H1 (cell line): ENCODE results near the gene ANXA5. TPM values are rescaled to one million over a fixed set of nuclear protein-coding genes. Genes with fewer than 3 reads are reported as not detected.

Experiments
- CTCF ChIA-PET: fragments of 300-600 bp; sonication (Branson Sonifier 250); formaldehyde crosslinking; loops from one replicate; lab custom pipeline; 2021; ENCODE audit not compliant: partially characterized antibody; lab: Charles Lee
- POLR2A ChIA-PET: fragments of 300-600 bp; sonication (Branson Sonifier 250); formaldehyde crosslinking; loops from one replicate; lab custom pipeline; 2021; ENCODE audit warnings: inconsistent platforms; ENCODE audit not compliant: partially characterized antibody; lab: Charles Lee
- DNase-seq, 2 experiments: peaks; one replicate each; pipeline versions ENCODE4 v3.0.0 to v3.0.0-alpha.2; 2010 to 2022; ENCODE audit warnings: low spot score in 2 of 2, low read depth in 1 of 2, mixed read lengths in 1 of 2
- FAIRE-seq: peaks from 2 replicates; lab custom pipeline; 2011; peaks lifted over from hg19 to GRCh38; lab: Jason Lieb, UNC
- H2AFZ ChIP-seq: 2 replicates; pipeline ENCODE4 v1.8.1; 2012; ENCODE audit warnings: low read length, inconsistent platforms
- H2AK5ac ChIP-seq: 2 replicates; pipeline ENCODE4 v1.6.1; 2013; ENCODE audit warnings: low read depth, low read length
- H2BK120ac ChIP-seq: replicated peaks from 2 replicates; pipeline ENCODE3; 2013; ENCODE audit warnings: low read depth, low read length, inconsistent platforms
- H2BK12ac ChIP-seq: 2 replicates; pipeline ENCODE4 v1.6.1; 2013; ENCODE audit warnings: low read depth, low read length
- H2BK15ac ChIP-seq: 2 replicates; pipeline ENCODE4 v1.6.1; 2013; ENCODE audit warnings: low read length
- H2BK20ac ChIP-seq: 2 replicates; pipeline ENCODE4 v1.6.1; 2013; ENCODE audit warnings: low read length
- H2BK5ac ChIP-seq: 2 replicates; pipeline ENCODE4 v1.6.1; 2013; ENCODE audit warnings: low read depth, low read length
- H3K14ac ChIP-seq: 2 replicates; pipeline ENCODE4 v1.6.1; 2013; ENCODE audit warnings: inconsistent platforms; ENCODE audit not compliant: insufficient read length
- H3K18ac ChIP-seq: 2 replicates; pipeline ENCODE4 v1.6.1; 2013; ENCODE audit warnings: low read length; ENCODE audit errors: extremely low read depth
- H3K23ac ChIP-seq: 2 replicates; pipeline ENCODE4 v1.6.1; 2013; ENCODE audit warnings: inconsistent platforms; ENCODE audit not compliant: insufficient read length
- H3K23me2 ChIP-seq: 2 replicates; pipeline ENCODE4 v1.6.1; 2013; ENCODE audit warnings: low read depth, low read length
- H3K27ac ChIP-seq: 2 replicates; pipeline ENCODE4 v1.6.1; 2011; ENCODE audit warnings: low read depth, low read length, inconsistent platforms
- H3K27me3 ChIP-seq, 4 experiments: replicated peaks in 1 of 4; 1 replicate in 1 of 4; 2 replicates in 3 of 4; pipeline versions ENCODE4 v1.6.1 to v1.8.1; 2011 to 2013; ENCODE audit warnings: low read length in 3 of 4, mild to moderate bottlenecking in 3 of 4, inconsistent platforms in 2 of 4, mixed read lengths in 2 of 4, moderate library complexity in 1 of 4; ENCODE audit not compliant: control insufficient read depth in 3 of 4, insufficient read depth in 3 of 4; ENCODE audit errors: extremely low read depth in 1 of 4
- H3K36me3 ChIP-seq, 4 experiments: 2 replicates each; pipeline versions ENCODE4 v1.6.1 to v1.8.1; 2011 to 2013; ENCODE audit warnings: mild to moderate bottlenecking in 4 of 4, low read length in 3 of 4, moderate library complexity in 2 of 4, control low read depth in 1 of 4, inconsistent platforms in 1 of 4; ENCODE audit not compliant: insufficient read depth in 4 of 4, control insufficient read depth in 2 of 4
- H3K4ac ChIP-seq: replicated peaks from 2 replicates; pipeline ENCODE3; 2013; ENCODE audit warnings: low read length, low read depth, mixed read lengths, inconsistent platforms; ENCODE audit not compliant: insufficient read length
- H3K4me1 ChIP-seq, 4 experiments: replicated peaks in 1 of 4; 1 replicate in 1 of 4; 2 replicates in 3 of 4; pipeline versions ENCODE4 v1.6.1 to v1.8.1; 2011 to 2013; ENCODE audit warnings: low read length in 3 of 4, inconsistent platforms in 2 of 4, mixed read lengths in 1 of 4; ENCODE audit not compliant: insufficient read depth in 4 of 4, control insufficient read depth in 3 of 4
- H3K4me2 ChIP-seq, 2 experiments: 2 replicates each; pipeline versions ENCODE4 v1.6.1 to v1.8.1; 2011 to 2013; ENCODE audit warnings: low read depth in 2 of 2, low read length in 2 of 2, control low read depth in 1 of 2, inconsistent platforms in 1 of 2, mild to moderate bottlenecking in 1 of 2; ENCODE audit not compliant: insufficient read depth in 1 of 2
- H3K4me3 ChIP-seq, 4 experiments: fragments of 200-600, 300-600 bp in 1 of 4; sonication (generic), shearing (Covaris generic), sonication (Bioruptor Twin) in 1 of 4; 2 replicates each; pipeline versions ENCODE4 v1.5.1 to v1.8.1; 2011 to 2016; ENCODE audit warnings: low read length in 4 of 4, low read depth in 3 of 4, control low read depth in 2 of 4, inconsistent platforms in 2 of 4, mild to moderate bottlenecking in 2 of 4, mixed read lengths in 1 of 4, moderate library complexity in 1 of 4; ENCODE audit not compliant: insufficient read depth in 2 of 4; ENCODE audit errors: extremely low read depth in 1 of 4
- H3K56ac ChIP-seq: replicated peaks from 2 replicates; pipeline ENCODE3; 2013; ENCODE audit warnings: low read depth, mild to moderate bottlenecking, mixed read lengths, low read length, inconsistent platforms; ENCODE audit not compliant: insufficient read length
- H3K79me1 ChIP-seq: 2 replicates; pipeline ENCODE4 v1.6.1; 2013; ENCODE audit warnings: low read depth, low read length, control low read depth
- H3K79me2 ChIP-seq, 2 experiments: 2 replicates each; pipeline versions ENCODE4 v1.6.1 to v1.8.1; 2012 to 2013; ENCODE audit warnings: low read length in 2 of 2, mild to moderate bottlenecking in 2 of 2, inconsistent platforms in 1 of 2; ENCODE audit not compliant: insufficient read depth in 2 of 2, control insufficient read depth in 1 of 2
- H3K9ac ChIP-seq, 4 experiments: replicated peaks in 1 of 4; 1 replicate in 1 of 4; 2 replicates in 3 of 4; pipeline versions ENCODE4 v1.6.1 to v1.8.1; 2011 to 2013; ENCODE audit warnings: low read depth in 3 of 4, low read length in 3 of 4, control low read depth in 2 of 4, mild to moderate bottlenecking in 2 of 4, moderate library complexity in 2 of 4, inconsistent platforms in 1 of 4; ENCODE audit errors: extremely low read depth in 1 of 4
- H3K9me3 ChIP-seq, 2 experiments: 2 replicates each; pipeline versions ENCODE4 v1.6.1 to v1.8.1; 2012 to 2013; ENCODE audit warnings: mild to moderate bottlenecking in 2 of 2, moderate library complexity in 2 of 2, control low read depth in 1 of 2, inconsistent platforms in 1 of 2, low read depth in 1 of 2, low read length in 1 of 2, mixed read lengths in 1 of 2; ENCODE audit not compliant: insufficient read depth in 2 of 2
- H4K20me1 ChIP-seq, 2 experiments: replicated peaks in 1 of 2; 2 replicates each; pipeline versions ENCODE3 to v1.8.1; 2011 to 2013; ENCODE audit warnings: inconsistent platforms in 2 of 2, low read length in 2 of 2, mild to moderate bottlenecking in 1 of 2; ENCODE audit not compliant: insufficient read depth in 2 of 2, control insufficient read depth in 1 of 2
- H4K5ac ChIP-seq: 2 replicates; pipeline ENCODE4 v1.6.1; 2013; ENCODE audit warnings: low read length, low read depth, mixed read lengths, inconsistent platforms; ENCODE audit not compliant: insufficient read length
- H4K8ac ChIP-seq: 2 replicates; pipeline ENCODE4 v1.8.0; 2013; ENCODE audit warnings: mild to moderate bottlenecking, moderate library complexity, low read length, inconsistent platforms; ENCODE audit not compliant: insufficient read depth; ENCODE audit errors: extremely low read depth
- H4K91ac ChIP-seq: replicated peaks from 2 replicates; pipeline ENCODE3; 2013; ENCODE audit warnings: low read length, mixed read lengths, inconsistent platforms; ENCODE audit not compliant: insufficient read length
- BCL11A ChIP-seq, 2 experiments: IDR thresholded peaks; one replicate each; pipeline ENCODE4 v1.6.1; 2011; ENCODE audit warnings: low read depth in 2 of 2, low read length in 2 of 2, mild to moderate bottlenecking in 2 of 2
- CEBPB ChIP-seq: IDR thresholded peaks from 2 replicates; pipeline ENCODE4 v1.6.1; 2012; ENCODE audit warnings: low read depth, low read length
- POLR2AphosphoS5 ChIP-seq: IDR thresholded peaks from 2 replicates; pipeline ENCODE4 v1.6.1; 2011; ENCODE audit warnings: low read depth, low read length
- SAP30 ChIP-seq: fragments of 300-600 bp; sonication (generic); IDR thresholded peaks from 2 replicates; pipeline ENCODE4 v1.7.1; 2012; ENCODE audit warnings: low read length, moderate library complexity, mild to moderate bottlenecking, inconsistent platforms; ENCODE audit not compliant: insufficient read depth, insufficient replicate concordance
- TEAD4 ChIP-seq: IDR thresholded peaks from 2 replicates; pipeline ENCODE4 v1.6.1; 2012; ENCODE audit warnings: low read depth, low read length, inconsistent platforms, mixed read lengths
- YY1 ChIP-seq: IDR thresholded peaks from 2 replicates; pipeline ENCODE4 v1.6.1; 2011; ENCODE audit warnings: low read depth, mild to moderate bottlenecking, low read length
- WGBS, 2 experiments: shearing (Covaris generic) in 1 of 2; methylation state at CpG; one replicate each; pipeline versions ENCODE4 v1.1.6 to v1.1.7; 2013 to 2015; ENCODE audit warnings: low lambda C conversion rate in 2 of 2, mixed read lengths in 2 of 2, inconsistent platforms in 1 of 2, low coverage in 1 of 2, missing lambda C conversion rate in 1 of 2; ENCODE audit not compliant: insufficient replicate concordance in 2 of 2, insufficient coverage in 1 of 2, insufficient read length in 1 of 2; ENCODE audit errors: extremely low coverage in 1 of 2, missing lambda C conversion rate in 1 of 2; 5-methylcytosine and 5-hydroxymethylcytosine counted together
- polyA plus RNA-seq, 7 experiments: library from polyadenylated mRNA; depleted of rRNA in 3 of 7; stranded (reverse) in 5 of 7; unstranded in 2 of 7; fragments of >200 nt in 5 of 7; fragments of 200-250 nt in 2 of 7; gene quantifications; 1 replicate in 5 of 7; 2 replicates in 1 of 7; 4 replicates in 1 of 7; pipeline versions ENCODE4 v1.2.1 to v1.2.3, GENCODE V29; 2011 to 2013; ENCODE audit warnings: missing spikeins in 2 of 7, mixed read lengths in 2 of 7
- total RNA-seq: library from RNA; stranded (reverse); fragmentation: NEBNext Ultra II Directional; extraction: Animal tissue kit (Norgen Biotek cat#: 25700); gene quantifications from 2 replicates; pipeline ENCODE4 v1.2.1, GENCODE V29; 2021
- TF ChIP-seq, protein P1 (sequence below), 3 experiments: IDR thresholded peaks; 1 replicate in 2 of 3; 2 replicates in 1 of 3; pipeline versions ENCODE4 v1.5.1 to v1.6.1; 2011; ENCODE audit warnings: low read length in 3 of 3, mild to moderate bottlenecking in 3 of 3, inconsistent platforms in 2 of 3, low read depth in 1 of 3, moderate library complexity in 1 of 3; ENCODE audit not compliant: insufficient read depth in 1 of 3; ENCODE audit errors: control extremely low read depth in 1 of 3

The ANXA5 gene
- total and polyA plus RNA-seq, 2 of the 8 experiments (the other 6 are each of a cell fraction or from before 2014, with no cell fraction given) = 213 to 221 TPM

- Histone ChIP-seq H4K20me1 (no peaks in the 10 kb centered on the region), H3K4me2 (no peak overlapping the region), H2BK15ac (no peak overlapping the region), H2AFZ (no peak overlapping the region), H3K23me2 (no peaks in the 10 kb centered on the region), H2BK120ac (no peak overlapping the region), H3K18ac (no peak overlapping the region), H3K56ac (no peak overlapping the region), H3K4me1 (peaks cover 0 to 2% (median 0%) of the 10 kb centered on the region in 4 experiments; a peak in 1 of 7 replicates), H4K8ac (no peak overlapping the region), H2AK5ac (no peak overlapping the region), H3K36me3 (no peaks in the 10 kb centered on the region), H3K79me1 (no peaks in the 10 kb centered on the region), H3K79me2 (no peaks in the 10 kb centered on the region), H3K14ac (no peak overlapping the region), H4K5ac (no peak overlapping the region), H3K4ac (no peak overlapping the region), H3K9ac (no peak overlapping the region; a peak in 1 of 7 replicates), H3K27ac (no peak overlapping the region), H3K4me3 (no peak overlapping the region), H3K9me3 (no peaks in the 10 kb centered on the region), H3K27me3 (no peaks in the 10 kb centered on the region), H2BK20ac (no peak overlapping the region), H2BK5ac (no peak overlapping the region), H4K91ac (no peak overlapping the region), H3K23ac (no peak overlapping the region), H2BK12ac (no peak overlapping the region)
- ChIA-PET CTCF (interaction anchor here (0.8 to 1.6 kb wide), 6 partner anchors 11 to 351 kb away, joined by 3 to 7 read pairs (median 4); no protein-coding TSS in a partner anchor), POLR2A (interaction anchor here (0.6 kb wide), 1 partner anchor 26 kb away, joined by 3 read pairs; no protein-coding TSS in a partner anchor)
- FAIRE-seq = no peak
- TF ChIP-seq POLR2AphosphoS5 = no peak
- no peak for TF ChIP-seq YY1
- TF ChIP-seq, protein P1, sequence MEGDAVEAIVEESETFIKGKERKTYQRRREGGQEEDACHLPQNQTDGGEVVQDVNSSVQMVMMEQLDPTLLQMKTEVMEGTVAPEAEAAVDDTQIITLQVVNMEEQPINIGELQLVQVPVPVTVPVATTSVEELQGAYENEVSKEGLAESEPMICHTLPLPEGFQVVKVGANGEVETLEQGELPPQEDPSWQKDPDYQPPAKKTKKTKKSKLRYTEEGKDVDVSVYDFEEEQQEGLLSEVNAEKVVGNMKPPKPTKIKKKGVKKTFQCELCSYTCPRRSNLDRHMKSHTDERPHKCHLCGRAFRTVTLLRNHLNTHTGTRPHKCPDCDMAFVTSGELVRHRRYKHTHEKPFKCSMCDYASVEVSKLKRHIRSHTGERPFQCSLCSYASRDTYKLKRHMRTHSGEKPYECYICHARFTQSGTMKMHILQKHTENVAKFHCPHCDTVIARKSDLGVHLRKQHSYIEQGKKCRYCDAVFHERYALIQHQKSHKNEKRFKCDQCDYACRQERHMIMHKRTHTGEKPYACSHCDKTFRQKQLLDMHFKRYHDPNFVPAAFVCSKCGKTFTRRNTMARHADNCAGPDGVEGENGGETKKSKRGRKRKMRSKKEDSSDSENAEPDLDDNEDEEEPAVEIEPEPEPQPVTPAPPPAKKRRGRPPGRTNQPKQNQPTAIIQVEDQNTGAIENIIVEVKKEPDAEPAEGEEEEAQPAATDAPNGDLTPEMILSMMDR (IDR thresholded peaks at IDR 0.05; ENCODE audit: control extremely low read depth in 1 of 3, insufficient read depth in 1 of 3, low read depth in 1 of 3, low read length in 3 of 3) = no peak
- TF ChIP-seq TEAD4 = no peak
- no peak for TF ChIP-seq SAP30
- no peak for TF ChIP-seq CEBPB
- no peak for TF ChIP-seq BCL11A (IDR thresholded peaks at IDR 0.05; ENCODE audit: low read depth in 2 of 2, low read length in 2 of 2)
- 96% methylated on average over 1 of the region's 1 CpG; no CpG with 5 or more reads in 1 of the 2 experiments for WGBS, 2 experiments
- DNase-seq = no peak
Observed at GRCh38 chr4:121721700-121722099, 24.9 kb upstream of the ANXA5 start.
